Measurements from ENCODE around the gene IL2RG. TPM values are rescaled to one million over a fixed set of nuclear protein-coding genes. Genes with fewer than 3 reads are reported as not detected.

Gene IL2RG
- total and polyA plus RNA-seq, 9 donors = 0.45 to 24.0 (median 1.5) TPM

- intact Hi-C loops (cut with DNase I) = no loop called here
- 53 to 67% (median 56%) methylated on average over 5 of the region's 5 CpGs for WGBS, 3 donors
- DNase-seq = no peak
- Histone ChIP-seq H3K27ac (no peak overlapping the region), H3K36me3 (no peaks in the 10 kb centered on the region), H3K9me3 (no peaks in the 10 kb centered on the region), H3K27me3 (no peaks in the 10 kb centered on the region), H3K4me1 (ENCODE audit: insufficient read depth) (no peaks in the 10 kb centered on the region), H3K4me3 (no peak overlapping the region)
- no peak for TF ChIP-seq CTCF (IDR thresholded peaks at IDR 0.05)
- no peak for TF ChIP-seq EP300 (IDR thresholded peaks at IDR 0.05)
- TF ChIP-seq POLR2A (IDR thresholded peaks at IDR 0.05) = no peak
Observed at GRCh38 chrX:71111921-71112431, 599 bp upstream of the IL2RG start.

GRCh38 chrX:71109051-71109450, 2.3 kb downstream of the IL2RG start:
- DNase-seq = no peak
- 81 to 86% (median 82%) methylated on average over 6 of the region's 6 CpGs for WGBS, 3 donors

GRCh38 chrX:71107762-71108360, 3.5 kb downstream of the IL2RG start:
- H3K27me3 ChIP-seq = no peaks in the 10 kb centered on the region
- TF ChIP-seq CTCF (IDR thresholded peaks at IDR 0.05) (no peak), POLR2A (IDR thresholded peaks at IDR 0.05) (no peak), EP300 (IDR thresholded peaks at IDR 0.05) (no peak)
- 46 to 55% (median 53%) methylated on average over 9 of the region's 9 CpGs for WGBS, 3 donors
- no peak for DNase-seq
- no peaks in the 10 kb centered on the region for H3K4me1 ChIP-seq (ENCODE audit: insufficient read depth)
- H3K4me3 ChIP-seq = no peak overlapping the region
- no peaks in the 10 kb centered on the region for H3K9me3 ChIP-seq
- H3K27ac ChIP-seq = no peak overlapping the region
- no peaks in the 10 kb centered on the region for H3K36me3 ChIP-seq
- intact Hi-C loops (cut with DNase I) = no loop called here

More at GRCh38 chrX:71109051-71109450, 2.3 kb downstream of the IL2RG start:
- no peaks in the 10 kb centered on the region for H3K36me3 ChIP-seq
- H3K27me3 ChIP-seq = no peaks in the 10 kb centered on the region
- no peak for TF ChIP-seq POLR2A (IDR thresholded peaks at IDR 0.05)
- no peak for TF ChIP-seq CTCF (IDR thresholded peaks at IDR 0.05)
- TF ChIP-seq EP300 (IDR thresholded peaks at IDR 0.05) = no peak
- no peaks in the 10 kb centered on the region for H3K9me3 ChIP-seq
- intact Hi-C loops (cut with DNase I) = no loop called here
- H3K4me1 ChIP-seq (ENCODE audit: insufficient read depth) = no peaks in the 10 kb centered on the region
- H3K27ac ChIP-seq = no peak overlapping the region
- no peak overlapping the region for H3K4me3 ChIP-seq

- no peak for TF ChIP-seq EP300 (IDR thresholded peaks at IDR 0.05)
- no peak for TF ChIP-seq POLR2A (IDR thresholded peaks at IDR 0.05)
- no peak for TF ChIP-seq CTCF (IDR thresholded peaks at IDR 0.05)
Observed at GRCh38 chrX:71107245-71107644, 4.1 kb downstream of the IL2RG start.

More at GRCh38 chrX:71107245-71107644, 4.1 kb downstream of the IL2RG start:
- WGBS, 3 donors = 74 to 78% (median 78%) methylated on average over 4 of the region's 4 CpGs
- intact Hi-C loops (cut with DNase I) = no loop called here
- no peak overlapping the region for H3K27ac ChIP-seq
- DNase-seq = no peak
- no peaks in the 10 kb centered on the region for H3K9me3 ChIP-seq
- H3K36me3 ChIP-seq = no peaks in the 10 kb centered on the region
- H3K27me3 ChIP-seq = no peaks in the 10 kb centered on the region
- no peak overlapping the region for H3K4me3 ChIP-seq
- no peaks in the 10 kb centered on the region for H3K4me1 ChIP-seq (ENCODE audit: insufficient read depth)

Measured in ovary (tissue), 9 donors.